IPS-15b (cell line): ENCODE results near the gene SNTG2.

Source experiments
- H3K27me3 ChIP-seq: one replicate; pipeline ENCODE4 v1.6.1; 2013; ENCODE audit warnings: low read length; ENCODE audit not compliant: control insufficient read depth, insufficient read depth
- H3K36me3 ChIP-seq: one replicate; pipeline ENCODE4 v1.6.1; 2013; ENCODE audit warnings: low read length; ENCODE audit not compliant: control insufficient read depth, insufficient read depth
- H3K4me1 ChIP-seq: one replicate; pipeline ENCODE4 v1.6.1; 2013; ENCODE audit warnings: mild to moderate bottlenecking, low read length; ENCODE audit not compliant: control insufficient read depth, insufficient read depth
- H3K4me3 ChIP-seq: one replicate; pipeline ENCODE4 v1.5.1; 2013; ENCODE audit warnings: low read depth, low read length
- H3K9ac ChIP-seq: one replicate; pipeline ENCODE4 v1.6.1; 2013; ENCODE audit warnings: low read depth, mild to moderate bottlenecking, low read length
- H3K9me3 ChIP-seq: one replicate; pipeline ENCODE4 v1.6.1; 2013; ENCODE audit warnings: mild to moderate bottlenecking, low read length; ENCODE audit not compliant: control insufficient read depth, insufficient read depth

Gene SNTG2

GRCh38 chr2:1415501-1415900, 464.9 kb downstream of the SNTG2 start:
- H3K27me3 ChIP-seq = peaks cover 3% of the 10 kb centered on the region
- no peaks in the 10 kb centered on the region for H3K4me1 ChIP-seq

More at GRCh38 chr2:1415501-1415900, 464.9 kb downstream of the SNTG2 start:
- H3K4me3 ChIP-seq = no peak overlapping the region
- H3K9ac ChIP-seq = no peak overlapping the region
- H3K36me3 ChIP-seq = no peaks in the 10 kb centered on the region
- no peaks in the 10 kb centered on the region for H3K9me3 ChIP-seq
